HG03025 (cell line): ENCODE results near the gene PCDHB3.
"Not testable (repeated sequence)": the region's sequence is repeated elsewhere in the genome, so short reads cannot be mapped to it uniquely, and the experiment has no call there.

ENCODE experiments used
- ATAC-seq: cut with Tn5 transposase; IDR thresholded peaks from one replicate; pipeline ENCODE4 v1.9.1; 2021; ENCODE audit warnings: mild to moderate bottlenecking, moderate library complexity; ENCODE audit not compliant: unreplicated experiment, low FRiP score

The PCDHB3 gene

DNA sequence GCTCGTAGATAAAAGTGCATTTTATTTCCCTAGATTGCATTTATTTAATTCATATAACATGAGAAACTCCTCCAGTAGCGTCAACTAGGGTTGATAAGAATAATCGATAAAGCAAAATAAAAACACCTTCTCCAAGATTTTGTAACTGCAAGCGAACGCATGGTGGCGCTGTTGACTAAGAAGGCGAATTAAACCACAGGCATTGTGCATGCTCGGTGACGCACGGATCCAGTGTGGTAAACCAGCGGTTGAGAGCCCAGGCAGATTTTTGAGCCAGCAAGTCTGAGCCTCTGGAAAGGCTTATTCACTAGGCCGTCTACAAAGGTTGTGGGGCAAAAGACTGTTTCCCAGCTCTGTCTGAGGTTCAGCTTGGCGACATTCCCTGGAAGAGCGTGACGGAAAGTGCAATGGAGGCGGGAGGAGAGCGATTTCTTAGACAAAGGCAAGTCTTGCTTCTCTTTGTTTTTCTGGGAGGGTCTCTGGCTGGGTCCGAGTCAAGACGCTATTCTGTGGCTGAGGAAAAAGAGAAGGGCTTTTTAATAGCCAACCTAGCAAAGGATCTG, at the start of gene PCDHB3:
TSS of gene PCDHB3 (plus strand) at position 231 of the 563 bp plus-strand sequence. CDS start at position 408, 177 bp downstream.
- no peak for ATAC-seq

DNA sequence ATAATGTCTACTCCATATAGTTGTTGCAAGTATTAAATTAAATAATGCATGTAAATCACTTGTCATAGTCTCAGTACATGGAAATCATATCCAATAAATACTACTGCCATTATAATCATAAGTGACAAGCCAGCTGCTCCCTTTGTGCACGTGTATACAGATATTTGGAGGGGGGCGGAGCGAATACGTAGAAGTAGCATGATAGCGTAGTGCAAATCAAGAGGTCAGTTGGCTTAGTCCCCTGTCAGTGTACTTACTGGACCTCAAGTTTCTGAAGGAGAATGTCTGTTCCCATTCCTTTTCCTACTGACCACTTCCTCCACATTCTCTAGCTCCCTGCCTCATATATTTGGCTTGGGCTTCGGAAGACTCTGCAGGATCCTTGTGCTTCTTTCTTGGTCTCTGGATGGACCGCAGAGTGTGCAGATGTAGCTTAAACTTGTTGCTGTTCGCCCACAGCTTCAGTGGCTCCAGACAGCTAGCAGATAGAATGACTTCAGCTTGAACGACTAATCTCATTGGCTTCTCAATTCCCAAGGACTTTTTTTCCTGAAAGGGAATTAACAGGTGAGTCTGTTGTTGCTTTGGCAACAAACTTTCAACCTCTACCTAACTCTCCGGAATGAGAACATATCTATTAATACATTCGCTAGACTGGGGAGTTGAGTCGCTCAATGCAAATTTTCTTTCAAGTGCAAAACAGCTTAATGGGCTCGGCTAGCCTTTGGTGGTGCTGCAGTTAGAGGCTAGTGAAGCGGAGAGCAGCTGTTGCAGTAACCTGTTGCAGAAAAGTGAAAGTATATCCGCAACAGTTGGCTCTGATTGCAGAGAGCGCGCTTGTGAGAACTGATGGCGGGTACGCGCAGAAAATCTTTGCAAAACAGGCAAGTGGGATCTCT, 49.4 kb upstream of the PCDHB3 start, which contains the start of gene PCDHB1:
TSS of gene PCDHB1 (plus strand) at position 753 of the 899 bp plus-strand sequence. CDS start at position 850, 97 bp downstream.
- no peak for ATAC-seq

DNA sequence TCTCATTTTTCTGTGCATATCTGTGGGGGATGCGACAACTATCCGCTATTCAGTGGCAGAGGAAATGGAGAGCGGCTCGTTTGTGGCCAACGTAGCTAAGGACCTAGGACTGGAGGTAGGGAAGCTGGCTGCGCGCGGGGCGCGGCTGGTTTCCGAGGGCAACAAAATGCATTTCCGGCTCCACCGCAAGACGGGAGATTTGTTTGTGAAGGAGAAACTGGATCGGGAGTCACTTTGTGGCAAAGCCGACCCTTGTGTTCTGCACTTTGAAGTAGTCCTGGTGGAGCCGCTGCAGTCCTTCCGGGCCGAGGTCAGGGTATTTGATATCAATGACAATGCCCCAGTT, 48.8 kb upstream of the PCDHB3 start:
- no peak for ATAC-seq

DNA sequence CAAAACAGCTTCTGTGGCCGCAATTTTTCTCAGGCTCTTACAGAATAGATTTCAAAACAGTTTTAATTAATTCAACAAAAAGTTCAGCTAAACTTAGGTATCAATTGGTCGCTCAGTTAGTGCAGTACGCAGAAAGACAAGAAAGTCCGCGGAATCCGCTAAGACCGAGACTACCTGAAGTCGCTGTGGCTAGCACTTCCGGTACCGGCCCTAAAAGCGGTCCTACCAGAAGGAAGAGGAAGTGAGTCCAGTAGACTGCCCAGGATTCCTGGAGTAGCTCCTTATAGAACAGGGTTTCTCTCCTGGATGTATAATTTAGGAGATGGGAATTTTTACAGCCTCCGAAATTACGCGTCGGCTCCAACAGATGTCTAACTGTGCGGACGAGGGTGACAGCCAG, 22.4 kb upstream of the PCDHB3 start:
- ATAC-seq = no peak

DNA sequence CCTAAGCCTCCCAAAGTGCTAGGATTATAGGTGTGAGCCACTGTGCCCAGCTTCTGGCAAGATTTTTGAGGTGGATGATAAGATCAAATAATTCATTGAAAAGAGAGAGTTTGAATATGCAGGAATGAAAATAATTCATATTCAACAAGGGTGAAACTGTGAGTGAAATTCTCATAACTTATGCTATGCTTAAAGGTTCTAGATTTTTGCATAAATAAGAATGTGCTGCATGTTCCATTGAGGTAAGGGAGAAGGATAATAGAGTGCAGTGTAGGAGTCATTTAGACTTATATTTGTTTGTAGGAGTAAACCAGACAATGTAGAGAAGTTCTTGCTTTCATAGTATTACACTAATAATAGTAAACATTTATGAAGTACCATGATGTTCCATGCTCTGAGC, 18.0 kb upstream of the PCDHB3 start:
- ATAC-seq = no peak

DNA sequence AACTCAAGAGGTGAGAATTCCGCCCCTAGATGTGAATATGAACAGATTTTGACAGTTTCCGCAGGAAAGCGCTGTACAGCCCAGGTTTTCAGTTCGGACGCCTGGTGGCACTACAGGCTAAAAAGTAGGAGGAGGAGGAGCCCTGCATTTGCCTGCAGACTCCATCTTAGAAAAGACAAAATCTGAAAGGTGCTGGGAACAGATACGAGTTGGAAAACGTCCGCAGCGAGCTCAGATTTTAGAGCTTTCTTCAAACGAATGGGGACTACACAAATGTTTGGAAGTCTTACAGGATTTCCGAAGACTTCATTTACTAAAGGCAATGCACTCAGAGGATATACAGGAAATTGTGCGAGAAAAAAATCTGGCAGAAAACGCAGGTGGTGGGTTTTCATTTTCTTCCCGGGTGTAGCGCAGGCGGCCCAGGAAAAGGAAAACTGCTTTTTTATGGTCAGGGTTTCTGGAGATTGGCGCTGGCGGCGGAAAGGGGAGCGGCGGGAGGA, 15.7 kb upstream of the PCDHB3 start:
- no peak for ATAC-seq

DNA sequence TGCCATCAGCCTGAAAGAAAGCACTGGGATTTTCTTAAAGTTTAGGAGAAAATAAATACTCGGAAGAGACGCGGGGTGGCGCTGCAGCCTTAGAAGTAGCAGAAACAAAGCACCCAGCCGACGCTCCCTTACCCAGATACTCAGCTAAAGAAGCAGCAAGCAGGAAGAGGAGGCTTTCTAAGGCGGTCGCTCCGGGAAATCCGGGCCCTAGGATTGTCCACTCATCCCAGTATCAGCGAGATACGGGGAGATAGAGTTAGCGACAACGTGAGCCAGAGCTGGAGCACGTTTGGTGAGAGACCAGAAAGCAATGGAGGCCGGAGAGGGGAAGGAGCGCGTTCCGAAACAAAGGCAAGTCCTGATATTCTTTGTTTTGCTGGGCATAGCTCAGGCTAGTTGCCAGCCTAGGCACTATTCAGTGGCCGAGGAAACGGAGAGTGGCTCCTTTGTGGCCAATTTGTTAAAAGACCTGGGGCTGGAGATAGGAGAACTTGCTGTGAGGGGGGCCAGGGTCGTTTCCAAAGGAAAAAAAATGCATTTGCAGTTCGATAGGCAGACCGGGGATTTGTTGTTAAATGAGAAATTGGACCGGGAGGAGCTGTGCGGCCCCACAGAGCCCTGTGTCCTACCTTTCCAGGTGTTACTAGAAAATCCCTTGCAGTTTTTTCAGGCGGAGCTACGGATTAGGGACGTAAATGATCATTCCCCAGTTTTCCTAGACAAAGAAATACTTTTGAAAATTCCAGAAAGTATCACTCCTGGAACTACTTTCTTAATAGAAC, 5.6 kb upstream of the PCDHB3 start, which contains the start of gene PCDHB2:
TSS of gene PCDHB2 (plus strand) at position 135 of the 782 bp plus-strand sequence. CDS start at position 311, 176 bp downstream.
- no peak for ATAC-seq

DNA sequence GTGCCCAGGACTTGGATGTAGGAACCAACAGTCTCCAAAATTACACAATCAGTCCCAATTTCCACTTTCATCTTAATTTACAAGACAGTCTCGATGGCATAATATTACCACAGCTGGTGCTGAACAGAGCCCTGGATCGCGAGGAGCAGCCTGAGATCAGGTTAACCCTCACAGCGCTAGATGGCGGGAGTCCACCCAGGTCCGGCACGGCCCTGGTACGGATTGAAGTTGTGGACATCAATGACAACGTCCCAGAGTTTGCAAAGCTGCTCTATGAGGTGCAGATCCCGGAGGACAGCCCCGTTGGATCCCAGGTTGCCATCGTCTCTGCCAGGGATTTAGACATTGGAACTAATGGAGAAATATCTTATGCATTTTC, 5.0 kb upstream of the PCDHB3 start:
- ATAC-seq = no peak

DNA sequence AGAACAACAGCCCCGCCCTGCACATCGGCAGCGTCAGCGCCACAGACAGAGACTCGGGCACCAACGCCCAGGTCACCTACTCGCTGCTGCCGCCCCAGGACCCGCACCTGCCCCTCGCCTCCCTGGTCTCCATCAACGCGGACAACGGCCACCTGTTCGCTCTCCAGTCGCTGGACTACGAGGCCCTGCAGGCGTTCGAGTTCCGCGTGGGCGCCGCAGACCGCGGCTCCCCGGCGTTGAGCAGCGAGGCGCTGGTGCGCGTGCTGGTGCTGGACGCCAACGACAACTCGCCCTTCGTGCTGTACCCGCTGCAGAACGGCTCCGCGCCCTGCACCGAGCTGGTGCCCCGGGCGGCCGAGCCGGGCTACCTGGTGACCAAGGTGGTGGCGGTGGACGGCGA, 4.1 kb upstream of the PCDHB3 start:
- not testable (repeated sequence) for ATAC-seq

DNA sequence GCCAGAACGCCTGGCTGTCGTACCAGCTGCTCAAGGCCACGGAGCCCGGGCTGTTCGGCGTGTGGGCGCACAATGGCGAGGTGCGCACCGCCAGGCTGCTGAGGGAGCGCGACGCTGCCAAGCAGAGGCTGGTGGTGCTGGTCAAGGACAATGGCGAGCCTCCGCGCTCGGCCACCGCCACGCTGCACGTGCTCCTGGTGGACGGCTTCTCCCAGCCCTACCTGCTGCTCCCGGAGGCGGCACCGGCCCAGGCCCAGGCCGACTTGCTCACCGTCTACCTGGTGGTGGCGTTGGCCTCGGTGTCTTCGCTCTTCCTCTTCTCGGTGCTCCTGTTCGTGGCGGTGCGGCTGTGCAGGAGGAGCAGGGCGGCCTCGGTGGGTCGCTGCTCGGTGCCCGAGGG, 3.7 kb upstream of the PCDHB3 start:
- not testable (repeated sequence) for ATAC-seq

DNA sequence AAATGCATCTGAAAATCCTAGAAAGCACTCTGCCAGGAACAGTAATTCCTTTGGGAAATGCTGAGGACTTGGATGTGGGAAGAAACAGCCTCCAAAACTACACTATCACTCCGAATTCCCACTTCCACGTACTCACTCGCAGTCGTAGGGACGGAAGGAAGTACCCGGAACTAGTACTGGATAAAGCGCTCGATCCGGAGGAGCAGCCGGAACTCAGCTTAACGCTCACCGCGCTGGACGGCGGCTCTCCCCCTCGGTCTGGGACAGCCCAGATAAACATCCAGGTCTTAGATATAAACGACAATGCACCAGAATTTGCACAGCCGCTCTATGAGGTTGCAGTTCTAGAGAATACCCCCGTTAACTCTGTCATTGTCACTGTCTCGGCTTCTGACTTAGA, 786 bp downstream of the PCDHB3 start:
- ATAC-seq = no peak

DNA sequence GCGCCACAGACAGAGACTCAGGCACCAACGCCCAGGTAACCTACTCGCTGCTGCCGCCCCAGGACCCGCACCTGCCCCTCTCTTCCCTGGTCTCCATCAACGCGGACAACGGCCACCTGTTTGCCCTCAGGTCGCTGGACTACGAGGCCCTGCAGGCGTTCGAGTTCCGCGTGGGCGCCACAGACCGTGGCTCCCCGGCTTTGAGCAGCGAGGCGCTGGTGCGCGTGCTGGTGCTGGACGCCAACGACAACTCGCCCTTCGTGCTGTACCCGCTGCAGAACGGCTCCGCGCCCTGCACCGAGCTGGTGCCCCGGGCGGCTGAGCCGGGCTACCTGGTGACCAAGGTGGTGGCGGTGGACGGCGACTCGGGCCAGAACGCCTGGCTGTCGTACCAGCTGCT, 1.8 kb downstream of the PCDHB3 start:
- not testable (repeated sequence) for ATAC-seq

DNA sequence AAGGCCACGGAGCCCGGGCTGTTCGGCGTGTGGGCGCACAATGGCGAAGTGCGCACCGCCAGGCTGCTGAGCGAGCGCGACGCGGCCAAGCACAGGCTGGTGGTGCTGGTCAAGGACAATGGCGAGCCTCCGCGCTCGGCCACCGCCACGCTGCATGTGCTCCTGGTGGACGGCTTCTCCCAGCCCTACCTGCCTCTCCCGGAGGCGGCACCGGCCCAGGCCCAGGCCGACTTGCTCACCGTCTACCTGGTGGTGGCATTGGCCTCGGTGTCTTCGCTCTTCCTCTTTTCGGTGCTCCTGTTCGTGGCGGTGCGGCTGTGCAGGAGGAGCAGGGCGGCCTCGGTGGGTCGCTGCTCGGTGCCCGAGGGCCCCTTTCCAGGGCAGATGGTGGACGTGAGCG, 2.2 kb downstream of the PCDHB3 start:
- not testable (repeated sequence) for ATAC-seq

DNA sequence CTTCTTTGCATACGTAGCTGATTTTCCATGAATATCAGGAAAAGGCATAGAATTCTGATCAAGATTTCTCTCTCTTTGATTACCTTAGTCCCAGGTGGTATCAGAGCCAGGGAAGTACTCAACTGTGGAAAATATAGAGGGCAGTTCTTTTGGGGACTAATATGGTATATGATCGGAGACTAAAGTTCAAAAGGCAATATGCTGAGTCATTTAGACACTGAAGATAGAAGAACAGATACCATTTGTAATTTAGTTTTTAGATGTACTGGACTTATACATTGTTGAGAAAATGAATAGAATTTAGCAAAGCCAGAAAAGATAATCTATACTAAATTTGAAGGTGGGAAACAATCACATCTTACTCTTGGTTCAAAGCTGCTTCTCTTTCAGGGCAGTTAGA, 5.1 kb downstream of the PCDHB3 start:
- no peak for ATAC-seq

DNA sequence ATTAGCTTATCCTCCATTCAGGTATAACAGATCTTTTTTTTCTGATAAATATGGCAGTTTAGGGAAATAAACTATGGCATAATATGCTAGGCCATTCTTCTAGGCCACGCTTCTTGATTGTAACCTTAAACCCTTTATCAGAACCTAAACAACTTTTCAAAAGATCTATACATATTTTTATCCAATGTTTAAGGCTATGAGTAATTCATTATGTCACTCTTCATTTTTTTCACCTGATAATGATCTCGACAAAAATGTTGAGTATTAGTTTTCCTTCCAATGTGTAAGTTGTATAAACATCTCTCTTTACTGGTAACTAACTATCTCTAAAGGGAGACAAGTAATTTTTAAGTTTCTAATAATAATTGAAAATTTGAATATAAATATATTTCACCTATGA, 19.0 kb downstream of the PCDHB3 start:
- no peak for ATAC-seq

DNA sequence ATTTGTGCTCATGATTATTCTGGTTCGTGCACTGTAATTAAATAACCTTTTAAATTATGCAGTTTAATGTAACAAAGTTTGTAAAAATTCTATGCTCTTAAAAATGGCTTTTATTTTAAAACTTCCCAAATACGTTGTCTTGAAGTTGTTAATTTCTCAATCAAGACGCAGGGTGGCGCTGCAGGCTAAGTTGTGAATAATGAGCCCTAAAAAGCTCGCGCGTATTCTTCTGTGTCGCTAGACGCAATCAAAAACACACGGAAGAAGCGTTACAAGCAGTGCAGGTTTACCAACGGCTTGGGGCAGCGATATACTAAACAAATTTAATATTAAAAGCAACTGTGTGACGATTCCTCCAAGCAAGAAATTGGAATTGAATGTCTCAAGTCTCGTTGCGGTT, 21.3 kb downstream of the PCDHB3 start, which contains the start of gene PCDHB4:
TSS of gene PCDHB4 (plus strand) at position 256 of the 400 bp plus-strand sequence. CDS start 181 bp downstream, outside the sequence.
- no peak for ATAC-seq

DNA sequence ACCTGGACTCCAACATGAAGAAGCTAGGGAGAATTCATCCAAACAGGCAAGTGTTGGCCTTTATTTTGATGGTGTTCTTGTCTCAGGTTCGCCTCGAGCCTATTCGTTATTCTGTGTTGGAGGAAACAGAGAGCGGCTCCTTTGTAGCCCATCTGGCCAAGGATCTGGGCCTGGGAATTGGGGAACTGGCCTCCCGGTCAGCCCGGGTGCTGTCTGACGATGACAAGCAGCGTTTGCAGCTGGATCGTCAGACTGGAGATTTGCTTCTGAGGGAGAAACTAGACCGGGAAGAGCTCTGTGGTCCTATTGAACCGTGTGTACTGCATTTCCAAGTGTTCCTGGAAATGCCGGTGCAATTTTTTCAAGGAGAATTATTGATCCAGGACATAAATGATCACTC, 21.7 kb downstream of the PCDHB3 start:
- no peak for ATAC-seq

DNA sequence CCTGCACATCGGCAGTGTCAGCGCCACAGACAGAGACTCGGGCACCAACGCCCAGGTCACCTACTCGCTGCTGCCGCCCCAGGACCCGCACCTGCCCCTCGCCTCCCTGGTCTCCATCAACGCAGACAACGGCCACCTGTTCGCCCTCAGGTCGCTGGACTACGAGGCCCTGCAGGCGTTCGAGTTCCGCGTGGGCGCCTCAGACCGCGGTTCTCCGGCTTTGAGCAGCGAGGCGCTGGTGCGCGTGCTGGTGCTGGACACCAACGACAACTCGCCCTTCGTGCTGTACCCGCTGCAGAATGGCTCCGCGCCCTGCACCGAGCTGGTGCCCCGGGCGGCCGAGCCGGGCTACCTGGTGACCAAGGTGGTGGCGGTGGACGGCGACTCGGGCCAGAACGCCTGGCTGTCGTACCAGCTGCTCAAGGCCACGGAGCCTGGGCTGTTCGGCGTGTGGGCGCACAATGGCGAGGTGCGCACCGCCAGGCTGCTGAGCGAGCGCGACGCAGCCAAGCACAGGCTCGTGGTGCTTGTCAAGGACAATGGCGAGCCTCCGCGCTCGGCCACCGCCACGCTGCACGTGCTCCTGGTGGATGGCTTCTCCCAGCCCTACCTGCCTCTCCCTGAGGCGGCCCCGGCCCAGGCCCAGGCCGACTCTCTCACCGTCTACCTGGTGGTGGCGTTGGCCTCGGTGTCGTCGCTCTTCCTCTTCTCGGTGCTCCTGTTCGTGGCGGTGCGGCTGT, 23.3 kb downstream of the PCDHB3 start:
- ATAC-seq = not testable (repeated sequence)

DNA sequence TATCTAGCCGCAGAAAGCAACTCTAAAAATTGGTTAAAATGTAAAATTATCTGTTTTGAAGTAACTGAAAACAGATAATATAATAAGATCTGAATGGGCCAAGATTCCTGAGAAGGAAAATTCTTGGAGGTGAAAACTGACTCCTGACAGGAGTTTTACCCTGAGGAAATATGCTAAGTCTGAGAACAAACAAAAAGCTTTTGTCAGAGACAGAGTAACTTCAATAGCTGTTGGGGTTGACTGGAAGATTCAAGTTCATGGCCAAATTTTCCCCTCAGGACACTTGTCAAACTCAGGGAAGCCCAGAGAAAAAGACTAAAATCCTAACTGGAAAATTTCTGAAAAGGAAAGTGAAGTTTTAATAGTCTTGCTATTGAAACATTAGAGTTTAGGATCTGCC, 27.0 kb downstream of the PCDHB3 start:
- no peak for ATAC-seq
